ENCODE results near the gene KCTD3.

KCTD3 gene

GRCh38 chr1:215566556-215567490 lies at the start of gene KCTD3:
TSS of gene KCTD3 (plus strand) at chr1:215567304. CDS start at chr1:215567686, 382 bp downstream.
- peak; percentile 34 for DNase-seq

- DNase-seq = no peak
These were observed 49.6 kb upstream of the KCTD3 start for GRCh38 chr1:215517441-215517891.

- no peak for DNase-seq
These were observed 48.5 kb upstream of the KCTD3 start for GRCh38 chr1:215518594-215518993.

GRCh38 chr1:215521279-215521678 lies 45.8 kb upstream of the KCTD3 start:
- no peak for DNase-seq

GRCh38 chr1:215523128-215523861 lies 43.8 kb upstream of the KCTD3 start:
- no peak for DNase-seq

DNA sequence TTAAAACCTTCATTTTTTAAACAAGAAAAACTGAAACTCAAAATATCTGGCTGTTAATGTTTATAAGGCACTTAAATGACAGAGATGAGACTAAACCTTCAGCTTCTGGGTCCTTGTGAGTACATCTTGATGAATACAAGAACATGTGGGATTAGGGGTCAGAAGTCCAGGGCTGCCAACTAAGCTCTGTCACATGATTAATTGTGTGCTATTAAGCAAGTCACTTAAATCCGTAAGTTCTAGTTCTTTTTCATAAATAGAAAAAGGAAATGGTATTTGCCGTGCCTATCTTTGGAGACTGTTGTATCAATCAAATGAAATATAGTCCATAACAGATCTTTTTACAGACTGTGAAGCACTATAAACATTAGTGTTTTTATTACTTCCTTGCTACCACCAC lies 43.2 kb upstream of the KCTD3 start:
- DNase-seq = no peak

GRCh38 chr1:215526147-215526845 lies 40.8 kb upstream of the KCTD3 start:
- no peak for DNase-seq

- no peak for DNase-seq
These were observed 40.3 kb upstream of the KCTD3 start for GRCh38 chr1:215526846-215527151.

GRCh38 chr1:215529111-215529510 lies 38.0 kb upstream of the KCTD3 start:
- DNase-seq = no peak

GRCh38 chr1:215529571-215529970 lies 37.5 kb upstream of the KCTD3 start:
- DNase-seq = no peak

- no peak for DNase-seq
These were observed 36.6 kb upstream of the KCTD3 start for GRCh38 chr1:215530401-215530984.

- DNase-seq = no peak
These were observed 27.1 kb upstream of the KCTD3 start for GRCh38 chr1:215539803-215540570.

GRCh38 chr1:215542301-215542700 lies 24.8 kb upstream of the KCTD3 start:
- DNase-seq = no peak

- no peak for DNase-seq
These were observed 23.9 kb upstream of the KCTD3 start for GRCh38 chr1:215543191-215543606.

DNA sequence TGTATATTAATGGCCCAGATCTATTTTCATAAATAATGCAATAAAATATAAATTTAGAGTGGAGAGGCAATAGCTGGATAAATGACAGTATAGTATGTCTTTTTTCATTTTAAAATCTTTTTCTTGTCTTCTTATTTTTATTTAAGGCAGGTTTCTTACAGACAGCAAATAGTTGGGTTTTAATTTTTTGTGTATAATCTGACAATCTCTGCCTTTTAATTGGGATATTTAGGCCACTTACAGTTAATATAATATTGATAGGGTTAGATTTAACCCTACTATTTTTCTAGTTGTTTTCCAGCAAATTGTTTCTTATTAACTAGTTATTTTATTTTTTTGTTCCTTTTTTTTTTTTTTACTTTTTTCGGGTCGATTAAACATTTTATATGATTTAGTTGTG lies 23.3 kb upstream of the KCTD3 start:
- DNase-seq = no peak

DNA sequence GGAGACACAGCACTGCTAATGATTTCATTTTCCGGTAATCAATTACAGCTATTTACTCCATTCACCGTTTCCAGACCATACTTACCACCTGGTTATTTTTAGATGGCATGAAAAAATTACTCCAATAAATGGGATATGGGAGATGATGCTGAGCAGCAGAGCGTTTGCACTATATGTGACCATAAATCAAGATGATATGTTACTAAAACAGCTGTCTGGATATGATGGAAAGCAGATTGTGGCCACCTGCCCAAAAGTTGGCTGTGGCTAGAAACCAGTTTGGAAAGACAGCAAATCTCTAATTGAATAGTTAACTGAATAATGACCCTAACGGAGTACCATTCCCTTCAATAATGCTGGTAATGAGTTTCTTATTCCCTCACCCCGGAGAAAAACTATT lies 22.5 kb upstream of the KCTD3 start:
- no peak for DNase-seq

DNA sequence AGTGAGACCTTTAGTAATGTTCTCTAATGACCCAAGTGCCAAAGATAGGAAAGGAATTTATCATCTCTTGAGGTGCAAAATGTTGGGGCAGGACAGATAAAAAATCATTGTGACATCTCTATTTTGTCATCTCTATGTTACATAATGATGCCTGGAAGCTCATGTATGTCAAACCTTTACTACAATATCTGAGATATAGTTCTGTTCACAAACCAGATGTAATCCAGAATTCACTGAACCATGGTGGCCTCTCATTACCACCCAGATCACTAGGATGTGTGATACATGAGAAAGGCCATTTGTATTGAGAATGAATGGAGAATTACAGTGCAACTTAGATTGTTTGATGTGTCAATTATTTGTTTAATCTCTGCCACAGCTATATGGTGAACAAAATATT lies 22.0 kb upstream of the KCTD3 start:
- DNase-seq = no peak

- no peak for DNase-seq
These were observed 20.1 kb upstream of the KCTD3 start for GRCh38 chr1:215547011-215547410.

DNA sequence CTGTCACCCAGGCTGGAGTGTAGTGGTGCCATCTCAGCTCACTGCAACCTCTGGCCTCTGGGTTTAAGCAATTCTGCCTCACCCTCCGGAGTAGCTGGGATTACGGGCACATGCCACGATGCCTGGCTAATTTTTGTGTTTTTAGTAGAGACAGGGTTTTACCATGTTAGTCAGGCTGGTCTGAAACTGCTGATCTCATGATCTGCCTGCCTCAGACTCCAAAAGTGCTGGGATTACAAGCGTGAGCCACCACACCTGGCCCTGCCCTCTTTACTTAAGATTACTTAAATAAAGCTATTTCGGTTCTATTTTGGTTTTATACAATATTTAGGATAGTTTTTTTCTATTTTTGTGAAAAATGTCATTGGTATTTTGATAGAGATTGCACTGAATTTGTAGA lies 15.3 kb upstream of the KCTD3 start:
- DNase-seq = no peak

DNA sequence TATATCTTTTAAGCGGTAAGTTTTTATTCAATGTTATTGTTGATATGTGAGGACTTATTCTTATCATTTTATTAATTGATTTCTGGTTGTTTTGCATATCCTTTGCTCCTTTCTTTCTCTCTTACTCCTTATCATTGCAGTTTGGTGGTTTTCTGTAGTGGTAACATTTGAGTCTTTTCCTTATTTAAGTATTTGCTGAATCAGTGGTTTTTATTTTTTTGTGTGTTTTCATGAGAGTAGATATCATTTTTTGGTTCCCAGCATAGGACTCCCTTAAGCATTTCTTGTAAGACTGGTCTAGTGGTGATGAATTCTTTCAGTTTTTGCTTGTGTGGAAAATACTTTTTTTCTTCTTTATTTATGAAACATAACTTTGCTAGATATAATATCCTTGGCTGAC lies 12.2 kb upstream of the KCTD3 start:
- DNase-seq = no peak

DNA sequence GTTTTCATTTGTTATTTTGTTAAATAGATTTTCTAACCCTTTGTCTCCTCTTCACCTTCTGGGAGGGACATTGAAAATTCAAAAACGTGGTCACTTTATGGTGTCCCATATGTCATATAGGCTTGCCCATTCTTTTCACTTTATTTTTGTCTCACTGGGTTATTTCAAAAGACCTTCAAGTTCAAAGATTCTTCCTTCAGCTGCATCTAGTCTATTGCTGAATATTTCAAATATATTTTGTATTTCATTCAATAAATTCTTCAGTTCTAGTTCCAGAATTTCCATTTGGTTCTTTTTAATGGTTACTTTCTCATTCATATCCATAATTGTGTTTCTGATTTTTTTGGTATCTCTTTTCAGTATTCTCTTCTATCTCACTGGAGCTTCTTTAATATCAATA lies 11.6 kb upstream of the KCTD3 start:
- no peak for DNase-seq

DNA sequence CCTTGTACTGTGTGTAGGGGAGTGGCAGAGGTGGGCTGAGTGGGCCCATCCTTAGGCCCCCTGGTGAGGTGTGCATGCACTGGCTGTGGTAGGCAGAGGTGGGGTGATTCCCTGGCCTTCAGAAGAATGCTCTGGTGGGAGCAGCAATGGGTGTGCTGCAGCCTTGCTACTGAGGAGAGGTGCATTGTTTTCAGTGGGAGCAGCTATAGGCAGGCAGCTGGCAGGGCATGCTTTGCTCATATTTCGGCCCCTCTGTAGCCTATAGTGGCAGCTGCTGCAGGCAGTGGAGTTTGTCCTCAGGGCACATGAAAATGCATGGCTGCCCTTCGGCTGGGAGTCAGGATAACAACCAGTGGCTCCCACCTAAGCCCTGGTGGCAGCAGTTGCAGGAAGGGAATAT lies 10.1 kb upstream of the KCTD3 start:
- no peak for DNase-seq
